Neural cell (in vitro differentiated cells): ENCODE data around the gene RGS19. TPM values are rescaled to one million over a fixed set of nuclear protein-coding genes. Genes with fewer than 3 reads are reported as not detected.

ENCODE experiments used
- H2AFZ ChIP-seq: fragments of 200-600, 300-800 bp; sonication (generic), shearing (Covaris generic); 2 replicates; pipeline ENCODE4 v1.6.0; 2014; ENCODE audit warnings: low read depth, mild to moderate bottlenecking, antibody characterized with exemption, low read length, moderate library complexity
- H3F3A ChIP-seq: fragments of 200-600 bp; shearing (Covaris generic); 2 replicates; pipeline ENCODE4 v1.6.1; 2016; ENCODE audit warnings: mild to moderate bottlenecking, moderate library complexity, mixed read lengths, antibody characterized with exemption, low read length; ENCODE audit not compliant: insufficient read depth, poor library complexity, severe bottlenecking
- H3K27ac ChIP-seq: fragments of 200-600, 300-800 bp; sonication (generic), shearing (Covaris generic); 2 replicates; pipeline ENCODE4 v1.5.1; 2014; ENCODE audit warnings: mild to moderate bottlenecking, low read length, moderate library complexity
- H3K27me3 ChIP-seq: fragments of 300-800, 200-600 bp; sonication (generic), shearing (Covaris generic); 2 replicates; pipeline ENCODE4 v1.6.0; 2014; ENCODE audit warnings: mild to moderate bottlenecking, low read depth, low read length, moderate library complexity; ENCODE audit not compliant: insufficient read depth
- H3K36me3 ChIP-seq: fragments of 300-800, 200-600 bp; sonication (generic), shearing (Covaris generic); 2 replicates; pipeline ENCODE4 v1.5.1; 2014; ENCODE audit warnings: mild to moderate bottlenecking, antibody characterized with exemption, low read length, moderate library complexity; ENCODE audit not compliant: insufficient read depth
- H3K4me2 ChIP-seq: fragments of 300-800, 200-600 bp; sonication (generic), shearing (Covaris generic); 2 replicates; pipeline ENCODE4 v1.6.0; 2014; ENCODE audit warnings: mild to moderate bottlenecking, low read length
- H3K4me3 ChIP-seq: fragments of 300-800, 200-600 bp; sonication (generic), shearing (Covaris generic); 2 replicates; pipeline ENCODE4 v1.5.1; 2014; ENCODE audit warnings: mild to moderate bottlenecking, low read length, moderate library complexity
- H3K79me2 ChIP-seq: fragments of 200-600 bp; shearing (Covaris generic); replicated peaks from 2 replicates; pipeline ENCODE4 v1.6.0; 2014; ENCODE audit warnings: mild to moderate bottlenecking, low read length, moderate library complexity; ENCODE audit not compliant: insufficient read depth
- H3K9ac ChIP-seq: fragments of 300-800, 200-600 bp; sonication (generic), shearing (Covaris generic); 2 replicates; pipeline ENCODE4 v1.6.1; 2016; ENCODE audit warnings: mild to moderate bottlenecking, low read length, mixed read lengths
- H3K9me2 ChIP-seq: fragments of 200-600 bp; shearing (Covaris generic); 2 replicates; pipeline ENCODE4 v1.6.1; 2016; ENCODE audit warnings: mild to moderate bottlenecking, low read length, mixed read lengths; ENCODE audit not compliant: insufficient read depth
- H3K9me3 ChIP-seq: fragments of 200-600, 300-800 bp; sonication (generic), shearing (Covaris generic); 2 replicates; pipeline ENCODE4 v1.6.1; 2016; ENCODE audit warnings: mild to moderate bottlenecking, mixed run types, low read length, moderate library complexity, mixed read lengths
- H4K20me1 ChIP-seq: fragments of 200-600 bp; shearing (Covaris generic); 2 replicates; pipeline ENCODE4 v1.6.1; 2016; ENCODE audit warnings: mild to moderate bottlenecking, mixed run types; ENCODE audit not compliant: insufficient read depth
- EP300 ChIP-seq: fragments of 450-650 bp; conservative IDR thresholded peaks from 2 replicates; pipeline ENCODE4 v1.6.1; 2014; ENCODE audit warnings: antibody characterized with exemption, mild to moderate bottlenecking, moderate library complexity; ENCODE audit not compliant: poor library complexity, severe bottlenecking
- EZH2 ChIP-seq: fragments of 200-600, 300-800 bp; shearing (Covaris generic), sonication (generic); IDR thresholded peaks from 2 replicates; pipeline ENCODE4 v1.6.1; 2014; ENCODE audit warnings: antibody characterized with exemption, low read length, borderline replicate concordance, mild to moderate bottlenecking; ENCODE audit not compliant: insufficient read depth, poor library complexity, severe bottlenecking
- MXI1 ChIP-seq: fragments of 450-650 bp; conservative IDR thresholded peaks from 2 replicates; pipeline ENCODE4 v1.6.1; 2014; ENCODE audit warnings: antibody characterized with exemption, mild to moderate bottlenecking; ENCODE audit not compliant: poor library complexity, severe bottlenecking
- POLR2AphosphoS5 ChIP-seq: IDR thresholded peaks from 2 replicates; pipeline ENCODE4 v1.6.1; 2012
- RAD21 ChIP-seq: fragments of 450-650 bp; conservative IDR thresholded peaks from 2 replicates; pipeline ENCODE4 v1.6.1; 2014; ENCODE audit warnings: antibody characterized with exemption, mild to moderate bottlenecking, moderate library complexity
- REST ChIP-seq: IDR thresholded peaks from 2 replicates; pipeline ENCODE4 v1.6.1; 2012; ENCODE audit warnings: borderline replicate concordance
- SMC3 ChIP-seq: fragments of 450-650 bp; conservative IDR thresholded peaks from 2 replicates; pipeline ENCODE4 v1.6.1; 2014; ENCODE audit warnings: antibody characterized with exemption, mild to moderate bottlenecking, moderate library complexity; ENCODE audit not compliant: poor library complexity
- TAF1 ChIP-seq: IDR thresholded peaks from 2 replicates; pipeline ENCODE4 v1.6.1; 2012; ENCODE audit warnings: low read depth
- polyA plus RNA-seq: library from polyadenylated mRNA; depleted of rRNA; stranded (reverse); fragments of >200 nt; gene quantifications from 2 replicates; pipeline ENCODE4 v1.2.3, GENCODE V29; 2014
- TF ChIP-seq, protein P1 (sequence below): fragments of 450-650 bp; IDR thresholded peaks from 2 replicates; pipeline ENCODE4 v1.5.1; 2014; ENCODE audit warnings: antibody characterized with exemption, mild to moderate bottlenecking, moderate library complexity; ENCODE audit not compliant: poor library complexity, severe bottlenecking

The RGS19 gene
- polyA plus RNA-seq, 1 donor from 2014 or later, result 3.4 TPM

- no peak for TF ChIP-seq EZH2
- no peak for TF ChIP-seq MXI1
- TF ChIP-seq EP300, result no peak
- TF ChIP-seq SMC3, result no peak
- TF ChIP-seq POLR2AphosphoS5, result no peak
- no peaks in the 10 kb centered on the region for H4K20me1 ChIP-seq
- no peaks in the 10 kb centered on the region for H3K9me3 ChIP-seq
- no peaks in the 10 kb centered on the region for H3K36me3 ChIP-seq
- H3K27ac ChIP-seq, result no peak overlapping the region
- H3K9ac ChIP-seq, result no peak overlapping the region
- no peak overlapping the region for H3K4me2 ChIP-seq
- no peak overlapping the region for H3K4me3 ChIP-seq
- no peaks in the 10 kb centered on the region for H3K79me2 ChIP-seq
- H3K27me3 ChIP-seq, result no peaks in the 10 kb centered on the region
- H3F3A ChIP-seq, result no peaks in the 10 kb centered on the region
- H3K9me2 ChIP-seq, result no peaks in the 10 kb centered on the region
- H2AFZ ChIP-seq, result no peak overlapping the region
Observed at GRCh38 chr20:64098471-64099013, 19.2 kb upstream of the RGS19 start.

GRCh38 chr20:64096535-64096934 is 17.2 kb upstream of the RGS19 start:
- Histone ChIP-seq H3K9me3 (no peaks in the 10 kb centered on the region), H3K4me2 (no peak overlapping the region), H3K4me3 (no peak overlapping the region), H4K20me1 (no peaks in the 10 kb centered on the region), H3K9ac (no peak overlapping the region), H3K79me2 (peaks cover 6% of the 10 kb centered on the region), H3F3A (no peaks in the 10 kb centered on the region), H3K9me2 (no peaks in the 10 kb centered on the region), H3K27me3 (no peaks in the 10 kb centered on the region), H3K27ac (no peak overlapping the region), H3K36me3 (no peaks in the 10 kb centered on the region), H2AFZ (no peak overlapping the region)
- TF ChIP-seq EZH2 (no peak), RAD21 (no peak), REST (no peak), MXI1 (no peak), TAF1 (no peak), POLR2AphosphoS5 (no peak)

- TF ChIP-seq REST, result no peak
- TF ChIP-seq, protein P1, sequence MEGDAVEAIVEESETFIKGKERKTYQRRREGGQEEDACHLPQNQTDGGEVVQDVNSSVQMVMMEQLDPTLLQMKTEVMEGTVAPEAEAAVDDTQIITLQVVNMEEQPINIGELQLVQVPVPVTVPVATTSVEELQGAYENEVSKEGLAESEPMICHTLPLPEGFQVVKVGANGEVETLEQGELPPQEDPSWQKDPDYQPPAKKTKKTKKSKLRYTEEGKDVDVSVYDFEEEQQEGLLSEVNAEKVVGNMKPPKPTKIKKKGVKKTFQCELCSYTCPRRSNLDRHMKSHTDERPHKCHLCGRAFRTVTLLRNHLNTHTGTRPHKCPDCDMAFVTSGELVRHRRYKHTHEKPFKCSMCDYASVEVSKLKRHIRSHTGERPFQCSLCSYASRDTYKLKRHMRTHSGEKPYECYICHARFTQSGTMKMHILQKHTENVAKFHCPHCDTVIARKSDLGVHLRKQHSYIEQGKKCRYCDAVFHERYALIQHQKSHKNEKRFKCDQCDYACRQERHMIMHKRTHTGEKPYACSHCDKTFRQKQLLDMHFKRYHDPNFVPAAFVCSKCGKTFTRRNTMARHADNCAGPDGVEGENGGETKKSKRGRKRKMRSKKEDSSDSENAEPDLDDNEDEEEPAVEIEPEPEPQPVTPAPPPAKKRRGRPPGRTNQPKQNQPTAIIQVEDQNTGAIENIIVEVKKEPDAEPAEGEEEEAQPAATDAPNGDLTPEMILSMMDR, result no peak
- no peak for TF ChIP-seq RAD21
- no peak for TF ChIP-seq POLR2AphosphoS5
- no peak for TF ChIP-seq SMC3
- TF ChIP-seq MXI1, result no peak
- H3F3A ChIP-seq, result no peaks in the 10 kb centered on the region
- no peaks in the 10 kb centered on the region for H4K20me1 ChIP-seq
- no peaks in the 10 kb centered on the region for H3K27me3 ChIP-seq
- peaks cover 6% of the 10 kb centered on the region for H3K79me2 ChIP-seq
- H3K4me2 ChIP-seq, result no peak overlapping the region
- H3K36me3 ChIP-seq, result no peaks in the 10 kb centered on the region
- H3K27ac ChIP-seq, result no peak overlapping the region
- no peaks in the 10 kb centered on the region for H3K9me3 ChIP-seq
- H3K9ac ChIP-seq, result no peak overlapping the region
- H3K4me3 ChIP-seq, result peak overlapping the region; percentile 25
- no peak overlapping the region for H2AFZ ChIP-seq
- H3K9me2 ChIP-seq, result no peaks in the 10 kb centered on the region
Observed at GRCh38 chr20:64095927-64096326, 16.6 kb upstream of the RGS19 start.
